Smooth muscle cell of the brain vasculature (primary cell): Measurements from ENCODE around the gene TEAD4.

Experiments used
- DNase-seq: peaks from one replicate; pipeline ENCODE4 v3.0.0-alpha.2; 2012; ENCODE audit warnings: low read depth, low spot score

TEAD4 gene

DNA sequence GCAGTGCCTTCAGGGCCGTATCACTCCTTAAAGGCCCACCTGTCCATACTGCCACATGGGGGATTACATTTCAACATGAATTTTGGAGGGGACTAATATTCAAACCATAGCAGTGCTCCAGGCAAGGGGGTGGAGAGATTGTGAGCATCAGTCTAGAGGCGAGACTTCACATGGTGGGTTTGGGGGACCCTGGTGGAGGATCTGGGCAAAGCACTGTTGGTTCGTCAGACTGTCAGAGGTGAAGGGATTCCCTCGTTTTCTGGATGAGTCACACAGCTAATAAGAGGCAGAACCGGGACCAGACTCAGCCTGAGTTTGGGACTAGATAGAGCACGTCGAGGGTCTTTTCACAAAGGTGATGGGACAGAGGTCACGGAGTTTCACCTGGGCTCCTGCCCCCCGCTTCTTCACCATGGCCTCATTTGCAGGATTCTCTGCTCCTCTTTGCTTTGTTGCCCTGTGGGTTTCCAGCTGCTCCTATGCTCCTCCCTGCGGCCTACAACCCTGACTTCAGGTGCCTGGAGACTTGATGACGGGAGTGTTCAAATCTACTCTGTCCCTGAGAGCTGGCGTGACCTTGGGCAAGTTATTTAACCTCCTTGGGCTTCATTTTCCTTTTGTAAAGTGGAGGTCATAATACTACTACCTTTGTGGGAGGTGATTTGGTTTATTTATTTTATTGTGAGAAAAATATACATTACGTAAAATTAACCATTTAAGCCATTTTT lies 41.5 kb downstream of the TEAD4 start:
- no peak for DNase-seq

GRCh38 chr12:3002646-3003045 lies 43.4 kb downstream of the TEAD4 start:
- no peak for DNase-seq

GRCh38 chr12:3003357-3003992 lies 44.3 kb downstream of the TEAD4 start:
- DNase-seq = no peak

DNA sequence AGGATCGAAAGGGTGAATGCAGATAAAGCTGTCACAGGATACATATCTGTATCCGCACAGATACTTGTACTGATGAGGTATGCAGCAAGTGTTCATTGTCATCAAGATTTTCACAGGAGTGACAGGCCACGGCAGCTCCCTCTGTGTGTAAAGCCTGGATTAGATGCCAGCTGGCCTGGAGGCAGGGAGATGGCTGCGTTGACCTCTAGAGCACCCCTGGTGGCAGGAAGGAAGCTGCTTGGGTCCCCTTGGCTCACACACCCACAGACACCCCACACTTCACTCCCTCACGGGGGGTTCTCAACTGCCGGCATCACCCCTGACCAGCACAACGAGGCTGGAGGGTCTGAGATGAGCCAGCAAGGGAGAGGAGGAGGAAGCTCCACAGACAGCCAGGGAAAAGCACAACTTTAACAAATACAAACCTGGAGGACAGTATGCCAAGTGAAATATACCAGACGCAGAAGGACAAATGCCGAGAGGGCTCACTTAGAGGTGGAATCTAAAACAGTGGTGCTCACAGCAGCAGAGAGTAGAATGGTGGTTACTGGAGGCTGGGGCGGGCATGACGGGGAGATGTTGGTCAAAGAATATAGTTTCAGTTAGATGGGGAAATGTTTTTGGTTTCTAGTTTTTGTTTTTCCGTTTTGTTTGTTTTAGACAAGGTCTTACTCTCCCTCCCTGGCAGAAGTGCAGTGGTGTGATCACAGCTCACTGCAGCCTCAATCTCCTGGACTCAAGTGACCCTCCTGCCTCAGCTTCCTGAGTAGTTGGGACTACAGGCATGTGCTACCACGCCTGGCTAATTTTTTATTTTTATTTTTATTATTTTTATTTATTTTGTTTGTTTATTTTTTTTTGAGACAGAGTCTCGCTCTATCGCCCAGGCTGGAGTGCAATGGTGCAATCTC lies 45.7 kb downstream of the TEAD4 start:
- DNase-seq = no peak

GRCh38 chr12:3005736-3006135 lies 46.5 kb downstream of the TEAD4 start:
- DNase-seq = no peak

DNA sequence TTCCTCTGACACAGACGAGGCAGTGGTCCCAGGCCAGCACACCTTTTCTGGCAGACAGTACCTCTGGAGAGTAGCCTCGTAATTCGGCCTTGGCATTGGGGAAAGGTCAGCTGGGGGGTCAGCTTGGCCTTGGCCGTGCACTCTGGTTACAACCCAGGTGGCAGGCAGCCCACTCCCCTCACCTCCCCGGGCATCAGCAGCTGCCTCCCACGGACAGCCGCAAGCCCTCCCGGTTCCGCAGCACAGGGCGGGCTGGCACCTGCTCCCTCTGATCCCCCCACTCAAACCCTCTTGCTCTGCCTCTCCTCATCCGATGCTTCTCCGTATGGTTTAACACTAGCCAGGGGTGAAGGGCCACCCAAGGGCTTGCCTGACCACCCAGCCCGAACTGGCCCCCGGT lies 50.6 kb downstream of the TEAD4 start:
- no peak for DNase-seq

GRCh38 chr12:3010214-3010930 lies 51.2 kb downstream of the TEAD4 start:
- DNase-seq = no peak

GRCh38 chr12:3012786-3013185 lies 53.6 kb downstream of the TEAD4 start:
- DNase-seq = no peak

GRCh38 chr12:3014641-3015040 lies 55.4 kb downstream of the TEAD4 start:
- no peak for DNase-seq

DNA sequence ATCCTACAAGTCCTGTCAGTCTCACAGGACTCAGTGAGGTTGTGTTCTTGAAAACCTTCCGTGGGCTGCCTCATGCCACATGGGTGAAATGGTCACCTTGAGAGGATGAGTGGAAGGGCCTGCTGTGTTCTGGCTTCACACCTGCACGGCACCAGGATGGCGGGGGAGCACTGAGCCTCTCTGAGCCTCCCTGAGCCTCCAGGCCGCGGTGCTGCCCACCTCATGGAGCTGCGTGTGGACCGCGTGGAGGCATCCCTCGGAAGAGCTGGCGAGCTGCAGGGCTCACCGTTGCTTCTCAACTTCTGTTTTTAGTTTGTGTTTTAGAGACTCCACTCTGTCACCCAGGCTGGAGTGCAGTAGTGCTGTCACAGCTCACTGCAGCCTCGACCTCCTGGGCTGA lies 56.2 kb downstream of the TEAD4 start:
- no peak for DNase-seq

DNA sequence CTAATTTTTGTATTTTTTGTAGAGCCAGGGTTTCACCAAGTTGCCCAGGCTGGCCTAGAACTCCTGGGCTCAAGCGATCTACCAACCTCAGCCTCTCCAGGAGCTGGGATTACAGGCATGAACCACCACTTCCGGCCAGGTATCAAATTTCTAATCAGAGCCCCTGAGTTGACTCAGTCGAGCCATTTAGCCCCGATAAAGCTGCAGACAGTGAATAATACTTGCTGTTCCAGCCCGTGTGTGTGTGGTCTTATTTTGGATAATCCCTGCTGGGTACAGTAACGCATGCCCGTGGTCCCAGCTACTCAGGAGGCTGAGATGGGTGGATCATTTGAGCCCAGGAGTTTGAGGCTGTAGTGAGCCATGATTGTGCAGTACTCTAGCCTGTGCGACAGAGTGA lies 57.0 kb downstream of the TEAD4 start:
- DNase-seq = no peak

- no peak for DNase-seq
Measured at GRCh38 chr12:3017281-3017680, 58.1 kb downstream of the TEAD4 start.

- no peak for DNase-seq
Measured at GRCh38 chr12:3018284-3019004, 59.2 kb downstream of the TEAD4 start.

DNA sequence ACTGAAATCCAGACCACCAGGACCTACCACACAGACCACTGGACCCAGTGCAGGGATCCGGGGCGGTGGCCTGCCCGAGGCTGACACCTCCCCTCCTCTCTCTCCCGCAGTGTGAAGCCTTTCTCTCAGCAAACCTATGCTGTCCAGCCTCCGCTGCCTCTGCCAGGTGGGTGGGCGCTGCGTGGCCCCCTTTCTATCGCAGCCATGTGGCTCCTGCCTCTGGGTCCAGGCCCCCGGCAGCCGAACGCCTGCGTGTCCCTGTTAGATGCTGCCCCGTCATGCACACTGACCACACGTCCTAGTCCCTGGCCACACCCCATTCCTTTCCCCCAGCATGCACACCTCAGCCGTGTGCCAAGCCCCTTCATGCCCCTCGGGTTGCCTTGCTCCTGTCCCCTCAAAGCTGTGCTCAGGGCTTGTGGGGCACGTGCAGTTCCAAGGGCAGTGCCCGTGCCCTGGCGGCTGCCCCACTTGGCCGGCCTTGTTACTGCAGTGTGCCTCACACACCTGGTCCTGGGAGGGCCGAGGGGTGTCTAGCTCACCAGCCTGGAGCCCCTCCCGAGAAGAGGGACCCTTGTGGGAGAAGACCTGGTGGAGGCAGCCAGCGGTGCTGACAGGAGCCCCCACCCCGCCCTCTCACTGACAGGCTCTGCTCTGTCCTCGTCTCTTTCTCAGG lies 59.9 kb downstream of the TEAD4 start:
- DNase-seq = no peak

DNA sequence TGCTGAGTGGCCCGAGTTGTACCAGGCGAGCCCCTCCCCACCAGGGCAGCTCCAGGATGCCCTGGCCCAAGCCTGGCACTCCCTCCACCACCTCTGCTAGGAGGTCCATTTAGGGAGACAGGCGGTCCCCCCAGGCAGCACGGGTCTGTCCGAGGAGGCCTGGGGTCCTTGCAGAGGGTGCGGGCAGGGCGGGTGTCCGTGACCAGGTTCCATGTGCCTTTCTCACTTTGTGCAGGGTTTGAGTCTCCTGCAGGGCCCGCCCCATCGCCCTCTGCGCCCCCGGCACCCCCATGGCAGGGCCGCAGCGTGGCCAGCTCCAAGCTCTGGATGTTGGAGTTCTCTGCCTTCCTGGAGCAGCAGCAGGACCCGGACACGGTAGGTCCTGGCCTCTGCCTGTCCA lies 61.2 kb downstream of the TEAD4 start:
- DNase-seq = no peak

DNA sequence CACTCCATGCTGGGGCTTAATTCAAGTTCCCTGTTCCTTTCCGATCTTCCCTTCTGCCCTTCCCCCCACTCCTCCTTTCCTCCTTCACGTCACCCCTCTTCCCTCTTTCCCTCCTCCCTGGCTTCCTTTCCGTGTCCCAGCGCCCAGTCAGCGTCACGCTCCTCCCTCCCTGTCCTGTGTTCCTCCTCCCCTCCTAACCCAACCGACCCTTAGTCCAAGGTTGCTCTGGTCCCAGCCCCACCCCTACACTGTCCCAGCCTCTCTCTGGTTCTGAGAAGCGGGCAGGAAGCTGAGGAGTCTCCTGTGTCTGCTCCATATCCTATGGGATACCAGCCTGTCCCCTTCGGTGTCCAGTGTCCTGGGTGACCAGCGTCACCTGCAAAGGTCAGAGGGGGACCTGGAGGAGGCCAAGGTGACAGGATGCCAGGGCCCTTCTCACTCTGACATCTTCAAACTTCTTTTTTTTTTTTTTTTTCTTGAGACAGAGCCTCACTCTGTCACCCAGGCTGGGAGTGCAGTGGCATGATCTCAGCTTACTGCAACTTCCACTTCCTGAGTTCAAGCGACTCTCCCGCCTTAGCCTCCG lies 61.7 kb downstream of the TEAD4 start:
- no peak for DNase-seq

GRCh38 chr12:3022411-3022810 lies 63.2 kb downstream of the TEAD4 start:
- DNase-seq = no peak

DNA sequence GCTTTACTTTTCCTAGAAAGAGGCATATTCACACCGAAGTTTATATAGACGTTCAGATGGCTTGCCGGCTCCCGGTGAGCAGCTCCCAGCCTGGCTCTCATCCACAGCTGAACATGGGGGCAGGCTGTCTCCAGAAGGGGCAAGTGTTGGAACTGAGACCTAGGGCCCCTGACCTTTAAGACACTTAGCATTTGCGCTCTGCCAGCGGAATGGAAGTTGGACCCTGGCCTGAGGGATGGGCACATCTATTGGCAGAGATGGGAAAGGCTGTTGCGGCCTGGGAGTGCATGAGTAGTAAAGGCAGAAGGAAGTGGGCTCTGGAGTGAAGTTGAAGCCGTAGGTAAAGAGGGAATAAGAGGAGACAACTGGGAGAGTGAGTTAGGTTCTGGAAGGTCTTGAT lies 63.8 kb downstream of the TEAD4 start:
- no peak for DNase-seq

- DNase-seq = no peak
Measured at GRCh38 chr12:3028108-3028507, 68.9 kb downstream of the TEAD4 start.

GRCh38 chr12:3030821-3031429 lies 71.7 kb downstream of the TEAD4 start:
- no peak for DNase-seq
